Muscle layer of duodenum (tissue), 2 donors: ENCODE data around the gene GNMT.

Experiments used
- H3K27ac ChIP-seq: one replicate; pipeline ENCODE4 v1.7.0; 2013; ENCODE audit warnings: mild to moderate bottlenecking, low read length
- H3K27me3 ChIP-seq: one replicate; pipeline ENCODE4 v1.7.0; 2013; ENCODE audit warnings: low read depth, mild to moderate bottlenecking, control low read depth, low read length
- H3K36me3 ChIP-seq, 2 donors: one replicate each; pipeline ENCODE4 v1.7.0; 2013; ENCODE audit warnings: low read length in 2 of 2, control low read depth in 1 of 2, mild to moderate bottlenecking in 1 of 2; ENCODE audit not compliant: insufficient read depth in 2 of 2, control insufficient read depth in 1 of 2
- H3K4me1 ChIP-seq, 2 donors: one replicate each; pipeline ENCODE4 v1.7.0; 2013; ENCODE audit warnings: low read length in 2 of 2, mild to moderate bottlenecking in 2 of 2, control low read depth in 1 of 2, moderate library complexity in 1 of 2; ENCODE audit not compliant: insufficient read depth in 2 of 2, control insufficient read depth in 1 of 2
- H3K4me3 ChIP-seq, 2 donors: one replicate each; pipeline ENCODE4 v1.7.0; 2013; ENCODE audit warnings: low read length in 2 of 2, low read depth in 1 of 2, mild to moderate bottlenecking in 1 of 2
- H3K9me3 ChIP-seq, 2 donors: one replicate each; pipeline ENCODE4 v1.7.0; 2013; ENCODE audit warnings: low read length in 2 of 2, control low read depth in 1 of 2, mild to moderate bottlenecking in 1 of 2; ENCODE audit not compliant: control insufficient read depth in 1 of 2
- donor health status: healthy.

GNMT gene

DNA sequence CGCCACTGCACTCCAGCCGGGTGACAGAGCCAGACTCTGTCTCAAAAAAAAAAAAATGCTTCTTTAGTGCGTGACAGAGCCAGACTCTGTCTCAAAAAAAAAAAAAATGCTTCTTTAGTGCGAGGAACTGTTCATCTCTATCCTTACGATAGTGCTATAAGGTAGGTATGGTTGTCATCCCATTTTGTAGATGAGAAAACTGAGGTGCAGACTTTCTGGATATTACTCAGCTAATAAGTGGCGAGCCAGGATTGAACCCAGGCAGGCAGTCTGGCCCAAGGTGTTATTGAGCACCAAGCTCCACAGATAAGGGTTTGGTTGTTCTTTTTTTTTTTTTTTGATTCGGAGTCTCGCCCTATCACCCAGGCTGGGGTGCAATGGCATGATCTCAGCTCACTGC lies 41.3 kb downstream of the GNMT start:
- Histone ChIP-seq H3K27me3 (no peaks in the 10 kb centered on the region), H3K4me1 (no peaks in the 10 kb centered on the region), H3K27ac (no peak overlapping the region), H3K36me3 (peaks cover 8% of the 10 kb centered on the region in 2 donors), H3K4me3 (no peak overlapping the region), H3K9me3 (no peaks in the 10 kb centered on the region)

DNA sequence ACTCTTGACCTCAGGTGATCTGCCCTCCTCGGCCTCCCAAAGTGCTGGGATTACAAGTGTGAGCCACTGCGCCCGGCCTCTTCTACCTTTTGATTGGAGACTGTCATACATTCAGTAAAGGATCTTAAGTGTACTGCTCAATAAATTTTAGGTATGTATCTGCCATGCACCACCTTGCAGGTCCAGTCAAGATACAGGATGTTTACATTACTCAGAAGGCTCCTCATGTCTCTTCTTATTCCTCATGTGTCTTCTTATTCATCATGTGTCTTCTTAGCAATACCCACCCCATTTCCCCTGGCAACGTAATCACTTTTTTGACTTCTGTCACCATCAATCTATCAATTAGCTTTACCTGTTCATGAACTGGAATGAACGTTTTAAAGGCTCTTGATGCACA lies 45.3 kb downstream of the GNMT start:
- Histone ChIP-seq H3K27me3 (no peaks in the 10 kb centered on the region), H3K4me1 (no peaks in the 10 kb centered on the region), H3K9me3 (no peaks in the 10 kb centered on the region), H3K36me3 (peaks cover 39 to 47% of the 10 kb centered on the region in 2 donors), H3K4me3 (no peak overlapping the region), H3K27ac (no peak overlapping the region)

GRCh38 chr6:43006251-43006650 lies 45.7 kb downstream of the GNMT start:
- no peaks in the 10 kb centered on the region for H3K27me3 ChIP-seq
- peaks cover 43 to 51% of the 10 kb centered on the region in 2 donors for H3K36me3 ChIP-seq
- no peak overlapping the region for H3K27ac ChIP-seq
- no peaks in the 10 kb centered on the region for H3K4me1 ChIP-seq
- H3K9me3 ChIP-seq: no peaks in the 10 kb centered on the region
- H3K4me3 ChIP-seq: no peak overlapping the region

DNA sequence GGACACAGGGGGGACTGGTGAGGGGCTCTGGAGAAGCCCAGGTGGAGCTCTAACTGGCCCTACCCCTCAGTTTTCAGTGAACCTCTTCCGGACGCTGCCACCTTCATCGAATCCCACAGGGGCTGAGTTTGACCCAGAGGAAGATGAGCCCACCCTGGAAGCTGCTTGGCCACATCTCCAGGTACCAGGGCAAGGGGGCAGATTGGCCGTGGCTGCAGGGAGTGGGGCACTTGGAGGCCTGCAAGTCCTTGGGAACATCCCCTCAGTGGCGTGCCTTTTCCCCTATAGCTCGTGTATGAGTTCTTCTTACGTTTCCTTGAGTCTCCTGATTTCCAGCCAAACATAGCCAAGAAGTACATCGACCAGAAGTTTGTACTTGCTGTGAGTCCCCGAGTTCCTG lies 46.6 kb downstream of the GNMT start:
- no peak overlapping the region for H3K27ac ChIP-seq
- H3K4me3 ChIP-seq: no peak overlapping the region
- peaks cover 51 to 60% of the 10 kb centered on the region in 2 donors for H3K36me3 ChIP-seq

DNA sequence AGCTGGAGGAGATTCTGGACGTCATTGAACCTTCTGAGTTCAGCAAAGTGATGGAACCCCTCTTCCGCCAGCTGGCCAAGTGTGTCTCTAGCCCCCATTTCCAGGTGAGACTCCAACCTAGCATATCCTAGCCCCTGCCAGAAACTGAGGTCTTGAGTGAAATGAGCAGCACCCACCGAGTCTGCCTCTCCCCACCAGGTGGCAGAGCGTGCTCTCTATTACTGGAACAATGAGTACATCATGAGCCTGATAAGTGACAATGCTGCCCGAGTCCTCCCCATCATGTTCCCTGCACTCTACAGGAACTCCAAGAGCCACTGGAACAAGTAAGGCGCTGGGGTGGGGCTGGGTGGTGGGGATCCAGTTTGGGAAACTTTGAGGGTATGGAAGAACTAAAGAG lies 48.6 kb downstream of the GNMT start:
- Histone ChIP-seq H3K27me3 (no peaks in the 10 kb centered on the region), H3K36me3 (peaks cover 51 to 63% of the 10 kb centered on the region in 2 donors), H3K9me3 (no peaks in the 10 kb centered on the region), H3K4me1 (peaks cover 7 to 11% of the 10 kb centered on the region in 2 donors), H3K4me3 (no peak overlapping the region), H3K27ac (no peak overlapping the region)

More for the DNA sequence above, 46.6 kb downstream of the GNMT start:
- no peaks in the 10 kb centered on the region for H3K9me3 ChIP-seq
- H3K4me1 ChIP-seq: no peaks in the 10 kb centered on the region
- no peaks in the 10 kb centered on the region for H3K27me3 ChIP-seq

DNA sequence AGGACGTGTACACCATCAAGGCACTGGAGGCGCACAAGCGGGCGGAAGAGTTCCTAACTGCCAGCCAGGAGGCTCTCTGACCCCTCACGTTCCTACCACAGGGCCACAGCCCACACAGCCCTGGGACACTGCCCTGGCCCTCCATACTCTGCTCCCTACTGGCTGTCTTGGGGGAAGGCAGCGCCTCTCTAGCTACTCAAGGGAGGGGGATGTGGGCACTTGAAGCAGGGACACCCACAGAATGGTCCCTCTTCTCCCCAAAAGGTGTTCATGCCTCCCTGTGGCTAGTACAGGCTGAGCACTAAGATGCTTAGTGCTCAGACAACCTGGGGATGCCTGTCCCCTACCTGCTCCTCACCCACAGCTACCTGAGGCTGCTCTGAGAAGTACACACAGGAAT lies 50.7 kb downstream of the GNMT start:
- H3K27ac ChIP-seq: no peak overlapping the region
- H3K9me3 ChIP-seq: no peaks in the 10 kb centered on the region
- H3K4me1 ChIP-seq: peaks cover 13 to 29% of the 10 kb centered on the region in 2 donors
- peaks cover 48 to 58% of the 10 kb centered on the region in 2 donors for H3K36me3 ChIP-seq
- no peaks in the 10 kb centered on the region for H3K27me3 ChIP-seq
- H3K4me3 ChIP-seq: no peak overlapping the region

DNA sequence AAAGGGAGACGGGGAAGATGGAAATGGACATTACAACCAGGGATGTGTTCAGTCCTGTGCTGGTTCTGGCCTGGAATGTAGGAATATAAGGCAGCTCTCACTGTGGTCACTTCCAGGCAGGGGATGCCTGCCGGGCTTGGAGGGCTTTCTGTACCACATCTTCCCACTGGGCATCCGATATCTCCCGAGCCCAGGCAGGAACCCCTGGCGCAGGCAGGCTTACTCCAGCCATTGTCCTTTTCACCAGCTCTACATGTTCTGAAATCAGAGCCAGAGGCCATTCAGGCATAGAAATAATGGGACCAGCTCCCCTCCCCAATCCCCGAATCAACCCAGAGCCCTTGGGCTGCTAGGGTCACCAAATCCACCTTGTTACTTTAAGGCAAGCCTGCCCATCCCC lies 51.8 kb downstream of the GNMT start:
- H3K4me1 ChIP-seq: peaks cover 18 to 41% of the 10 kb centered on the region in 2 donors
- H3K36me3 ChIP-seq: peaks cover 43 to 50% of the 10 kb centered on the region in 2 donors
- H3K9me3 ChIP-seq: no peaks in the 10 kb centered on the region
- no peaks in the 10 kb centered on the region for H3K27me3 ChIP-seq
- H3K4me3 ChIP-seq: peak overlapping the region in 1 of 2 donors; percentile 74
- H3K27ac ChIP-seq: no peak overlapping the region

GRCh38 chr6:43013097-43013842 lies 52.7 kb downstream of the GNMT start:
- peaks cover 18 to 44% of the 10 kb centered on the region in 2 donors for H3K4me1 ChIP-seq
- H3K9me3 ChIP-seq: no peaks in the 10 kb centered on the region
- peak overlapping the region; percentile 74 to 91 for H3K4me3 ChIP-seq
- H3K27ac ChIP-seq: peak overlapping the region; percentile 72
- H3K27me3 ChIP-seq: no peaks in the 10 kb centered on the region
- H3K36me3 ChIP-seq: peaks cover 46 to 50% of the 10 kb centered on the region in 2 donors
